ENCODE results near the gene PSMC4.

- TF ChIP-seq POLR2A (IDR thresholded peaks at IDR 0.05; ENCODE audit: borderline replicate concordance, extremely low read depth, insufficient read depth, insufficient read length) (no peak), MAX (IDR thresholded peaks at IDR 0.05) (no peak), ZBTB33 (IDR thresholded peaks at IDR 0.05; ENCODE audit: extremely low read depth, insufficient replicate concordance, low read length) (no peak), CTCF (IDR thresholded peaks at IDR 0.05 in 2 of 3, conservative IDR thresholded peaks at IDR 0.05 in 1 of 3; ENCODE audit: borderline replicate concordance in 1 of 3, insufficient read depth in 1 of 3, low read depth in 2 of 3, low read length in 2 of 3) (no peak), EZH2phosphoT487 (IDR thresholded peaks at IDR 0.05; ENCODE audit: borderline replicate concordance) (no peak)
Measured at GRCh38 chr19:39924952-39925351, 46.0 kb upstream of the PSMC4 start.

Data from HCT116 (cell line).